ENCODE results near the gene SERPINA10. TPM values are rescaled to one million over a fixed set of nuclear protein-coding genes. Genes with fewer than 3 reads are reported as not detected.

SERPINA10 gene
- total RNA-seq, 4 donors from 2014 or later: 0.23 to 0.42 TPM; not detected in 2

DNA sequence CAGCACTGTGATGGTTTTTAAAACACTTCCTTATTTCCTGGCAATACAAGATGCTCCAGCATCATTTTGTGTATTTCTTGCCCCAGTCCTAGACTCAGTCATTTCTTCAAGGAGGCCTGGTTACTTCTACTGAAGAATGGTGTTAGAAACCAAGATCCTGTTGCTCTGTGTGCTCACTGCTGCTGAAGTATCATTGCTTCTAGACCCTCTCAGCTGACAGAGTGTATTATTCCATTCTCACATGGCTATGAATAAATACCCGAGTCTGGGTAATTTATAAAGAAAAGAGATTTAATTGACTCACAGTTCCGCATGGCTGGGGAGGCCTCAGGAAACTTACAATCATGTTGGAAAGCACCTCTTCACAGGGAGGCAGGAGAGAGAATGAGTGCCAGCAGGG lies 45.0 kb upstream of the SERPINA10 start:
- no peak for TF ChIP-seq POLR2A (IDR thresholded peaks at IDR 0.05)
- TF ChIP-seq, protein P1, sequence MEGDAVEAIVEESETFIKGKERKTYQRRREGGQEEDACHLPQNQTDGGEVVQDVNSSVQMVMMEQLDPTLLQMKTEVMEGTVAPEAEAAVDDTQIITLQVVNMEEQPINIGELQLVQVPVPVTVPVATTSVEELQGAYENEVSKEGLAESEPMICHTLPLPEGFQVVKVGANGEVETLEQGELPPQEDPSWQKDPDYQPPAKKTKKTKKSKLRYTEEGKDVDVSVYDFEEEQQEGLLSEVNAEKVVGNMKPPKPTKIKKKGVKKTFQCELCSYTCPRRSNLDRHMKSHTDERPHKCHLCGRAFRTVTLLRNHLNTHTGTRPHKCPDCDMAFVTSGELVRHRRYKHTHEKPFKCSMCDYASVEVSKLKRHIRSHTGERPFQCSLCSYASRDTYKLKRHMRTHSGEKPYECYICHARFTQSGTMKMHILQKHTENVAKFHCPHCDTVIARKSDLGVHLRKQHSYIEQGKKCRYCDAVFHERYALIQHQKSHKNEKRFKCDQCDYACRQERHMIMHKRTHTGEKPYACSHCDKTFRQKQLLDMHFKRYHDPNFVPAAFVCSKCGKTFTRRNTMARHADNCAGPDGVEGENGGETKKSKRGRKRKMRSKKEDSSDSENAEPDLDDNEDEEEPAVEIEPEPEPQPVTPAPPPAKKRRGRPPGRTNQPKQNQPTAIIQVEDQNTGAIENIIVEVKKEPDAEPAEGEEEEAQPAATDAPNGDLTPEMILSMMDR (IDR thresholded peaks at IDR 0.05 in 4 of 5, conservative IDR thresholded peaks at IDR 0.05 in 1 of 5): no peak
- ATAC-seq (no peak), DNase-seq (no peak)
- intact Hi-C loops (cut with DNase I; ENCODE audit: low total_unique reads) (no loop called here), in situ Hi-C loops (cut with MboI; ENCODE audit: low sequenced_read_pairs in 4 of 4) (no loop called here)
- Histone ChIP-seq H3K27ac (no peak overlapping the region), H3K36me3 (no peaks in the 10 kb centered on the region), H3K27me3 (no peaks in the 10 kb centered on the region), H3K4me3 (no peak overlapping the region), H3K9me3 (no peaks in the 10 kb centered on the region), H3K4me1 (peaks cover 0 to 3% of the 10 kb centered on the region in 2 donors)

DNA sequence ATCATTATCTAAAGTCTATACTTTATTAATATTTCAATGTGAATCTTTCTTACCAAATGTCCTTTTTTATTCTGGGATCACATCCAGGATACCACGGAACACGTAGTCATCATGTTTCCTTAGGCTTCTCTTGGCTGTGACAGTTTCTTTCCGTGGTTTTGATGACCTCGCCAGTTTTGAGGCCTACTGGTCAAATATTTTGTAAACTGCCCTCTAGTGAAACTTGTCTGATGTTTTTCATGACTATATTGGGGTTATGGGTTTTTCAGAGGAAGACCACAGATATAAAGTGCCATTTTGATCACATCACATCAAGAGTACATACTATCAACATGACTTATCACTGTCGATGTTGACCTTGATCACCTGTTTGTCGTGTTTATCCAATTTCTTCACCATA lies 44.2 kb upstream of the SERPINA10 start:
- TF ChIP-seq, protein P1 (IDR thresholded peaks at IDR 0.05 in 4 of 5, conservative IDR thresholded peaks at IDR 0.05 in 1 of 5): no peak
- TF ChIP-seq POLR2A (IDR thresholded peaks at IDR 0.05): no peak
- DNase-seq (no peak), ATAC-seq (no peak)
- Histone ChIP-seq H3K36me3 (no peaks in the 10 kb centered on the region), H3K4me3 (no peak overlapping the region), H3K27ac (no peak overlapping the region), H3K4me1 (peaks cover 0 to 3% of the 10 kb centered on the region in 2 donors), H3K27me3 (no peaks in the 10 kb centered on the region), H3K9me3 (no peaks in the 10 kb centered on the region)
- in situ Hi-C loops (cut with MboI; ENCODE audit: low sequenced_read_pairs in 4 of 4) (no loop called here), intact Hi-C loops (cut with DNase I; ENCODE audit: low total_unique reads) (no loop called here)

DNA sequence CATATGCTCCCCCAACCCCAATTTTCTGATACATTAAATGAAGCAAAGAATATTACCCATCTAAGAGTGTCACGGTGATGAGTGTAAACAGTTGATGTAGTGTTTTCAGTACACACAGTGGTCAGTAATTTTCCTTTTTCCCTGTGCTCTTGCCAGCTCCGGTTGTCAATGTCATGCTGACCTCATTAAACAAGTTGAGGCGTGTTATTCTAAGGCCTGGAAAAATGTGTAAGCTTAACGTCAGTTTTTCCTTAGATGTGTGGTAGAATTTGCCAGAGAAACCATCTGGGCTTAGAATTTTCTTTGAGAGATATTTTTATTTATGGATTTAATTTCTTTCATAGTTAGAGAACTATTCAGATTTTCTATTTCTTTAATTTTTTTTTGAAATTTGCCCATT lies 41.8 kb upstream of the SERPINA10 start:
- no peak for ATAC-seq
- H3K36me3 ChIP-seq: no peaks in the 10 kb centered on the region
- TF ChIP-seq, protein P1 (IDR thresholded peaks at IDR 0.05 in 4 of 5, conservative IDR thresholded peaks at IDR 0.05 in 1 of 5): no peak
- TF ChIP-seq POLR2A (IDR thresholded peaks at IDR 0.05): no peak
- intact Hi-C loops (cut with DNase I; ENCODE audit: low total_unique reads) (no loop called here), in situ Hi-C loops (cut with MboI; ENCODE audit: low sequenced_read_pairs in 4 of 4) (no loop called here)
- H3K9me3 ChIP-seq: no peaks in the 10 kb centered on the region
- no peak overlapping the region for H3K4me3 ChIP-seq
- no peaks in the 10 kb centered on the region for H3K27me3 ChIP-seq
- H3K4me1 ChIP-seq: no peaks in the 10 kb centered on the region
- H3K27ac ChIP-seq: no peak overlapping the region
- no peak for DNase-seq

DNA sequence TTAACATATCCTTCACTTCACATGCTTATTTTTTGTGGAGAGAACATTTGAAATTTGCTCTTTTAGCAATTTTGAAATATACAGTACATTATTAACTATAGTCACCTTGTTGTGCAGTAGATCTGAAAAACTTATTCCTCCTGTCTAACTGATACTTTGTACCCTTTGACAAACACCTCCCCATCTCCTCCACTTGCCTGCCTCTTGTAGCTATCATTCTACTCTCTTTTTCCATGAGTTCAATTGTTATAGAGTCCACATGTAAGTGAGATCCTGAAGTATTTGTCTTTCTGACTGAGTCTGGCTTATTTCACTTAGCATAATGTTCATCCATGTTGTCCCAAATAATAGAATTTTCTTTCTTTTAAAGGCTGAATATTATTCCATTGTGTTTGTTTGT lies 39.5 kb upstream of the SERPINA10 start:
- TF ChIP-seq POLR2A (IDR thresholded peaks at IDR 0.05): no peak
- TF ChIP-seq, protein P1 (IDR thresholded peaks at IDR 0.05 in 4 of 5, conservative IDR thresholded peaks at IDR 0.05 in 1 of 5): no peak
- H3K4me1 ChIP-seq: no peaks in the 10 kb centered on the region
- ATAC-seq: no peak
- no peaks in the 10 kb centered on the region for H3K27me3 ChIP-seq
- in situ Hi-C loops (cut with MboI; ENCODE audit: low sequenced_read_pairs in 4 of 4): no loop called here
- no peaks in the 10 kb centered on the region for H3K9me3 ChIP-seq
- no peaks in the 10 kb centered on the region for H3K36me3 ChIP-seq
- no peak overlapping the region for H3K4me3 ChIP-seq
- intact Hi-C loops (cut with DNase I; ENCODE audit: low total_unique reads): no loop called here
- no peak overlapping the region for H3K27ac ChIP-seq
- DNase-seq: no peak

DNA sequence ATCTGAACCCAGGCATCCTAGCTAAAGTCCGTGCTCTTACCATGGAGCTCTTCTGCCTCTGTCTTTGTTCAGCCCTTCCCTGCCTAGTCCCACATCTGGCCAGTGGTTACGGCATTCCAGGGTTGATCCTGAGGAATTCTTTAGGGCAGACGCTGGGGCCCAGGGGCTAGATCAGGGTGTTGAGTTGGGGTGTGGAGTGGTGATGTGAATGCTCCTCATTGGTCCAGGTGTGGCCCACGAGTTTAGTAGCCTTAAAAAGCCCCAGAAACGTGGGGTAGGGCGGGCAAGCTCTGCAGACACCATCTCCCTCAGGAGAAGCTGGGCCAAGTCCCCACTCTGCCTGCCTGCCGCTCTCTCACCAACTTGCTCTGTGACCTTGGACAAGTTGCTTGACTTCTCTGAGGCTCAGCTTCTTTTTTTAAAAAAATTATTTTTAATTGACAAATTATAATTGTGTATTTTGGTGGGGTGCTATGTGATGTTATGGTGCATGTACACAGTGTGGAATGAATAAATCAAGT lies 39.1 kb upstream of the SERPINA10 start:
- TF ChIP-seq POLR2A (IDR thresholded peaks at IDR 0.05): no peak
- TF ChIP-seq, protein P1 (IDR thresholded peaks at IDR 0.05 in 4 of 5, conservative IDR thresholded peaks at IDR 0.05 in 1 of 5): no peak
- H3K27ac ChIP-seq: no peak overlapping the region
- no peaks in the 10 kb centered on the region for H3K4me1 ChIP-seq
- ATAC-seq (no peak), DNase-seq (no peak)
- intact Hi-C loops (cut with DNase I; ENCODE audit: low total_unique reads) (no loop called here), in situ Hi-C loops (cut with MboI; ENCODE audit: low sequenced_read_pairs in 4 of 4) (no loop called here)
- no peaks in the 10 kb centered on the region for H3K36me3 ChIP-seq
- H3K27me3 ChIP-seq: no peaks in the 10 kb centered on the region
- H3K9me3 ChIP-seq: no peaks in the 10 kb centered on the region
- H3K4me3 ChIP-seq: no peak overlapping the region
